Thymus (tissue), 11 donors: ENCODE data around the gene NKAIN2. TPM values are rescaled to one million over a fixed set of nuclear protein-coding genes. Genes with fewer than 3 reads are reported as not detected.
"Not testable (repeated sequence)": the region's sequence is repeated elsewhere in the genome, so short reads cannot be mapped to it uniquely, and the experiment has no call there.

ENCODE experiments used
- DNase-seq, 9 donors: peaks; one replicate each; pipeline ENCODE4 v3.0.0-alpha.2; 2013; ENCODE audit warnings: low spot score in 9 of 9, low read depth in 6 of 9, missing footprints in 1 of 9
- H3K27ac ChIP-seq, 2 donors: one replicate each; pipeline ENCODE4 v1.5.1; 2013; ENCODE audit warnings: control low read depth in 1 of 2, low read depth in 1 of 2, low read length in 1 of 2, mild to moderate bottlenecking in 1 of 2, moderate library complexity in 1 of 2
- H3K27me3 ChIP-seq, 2 donors: one replicate each; pipeline ENCODE4 v1.5.1; 2013; ENCODE audit warnings: low read length in 1 of 2; ENCODE audit not compliant: control insufficient read depth in 2 of 2, insufficient read depth in 1 of 2
- H3K36me3 ChIP-seq, 2 donors: one replicate each; pipeline ENCODE4 v1.5.1; 2013; ENCODE audit warnings: low read length in 1 of 2, mild to moderate bottlenecking in 1 of 2, moderate library complexity in 1 of 2; ENCODE audit not compliant: control insufficient read depth in 2 of 2, insufficient read depth in 2 of 2
- H3K4me1 ChIP-seq, 2 donors: one replicate each; pipeline ENCODE4 v1.5.1; 2013; ENCODE audit warnings: low read length in 2 of 2; ENCODE audit not compliant: control insufficient read depth in 2 of 2, insufficient read depth in 2 of 2
- H3K4me3 ChIP-seq, 2 donors: one replicate each; pipeline ENCODE4 v1.5.1; 2013; ENCODE audit warnings: low read length in 2 of 2, control low read depth in 1 of 2, mild to moderate bottlenecking in 1 of 2
- H3K9me3 ChIP-seq, 2 donors: one replicate each; pipeline ENCODE4 v1.5.1; 2013; ENCODE audit warnings: low read length in 1 of 2, mild to moderate bottlenecking in 1 of 2; ENCODE audit not compliant: control insufficient read depth in 2 of 2, insufficient read depth in 1 of 2
- WGBS: extraction: QIAGEN DNeasy Blood & Tissue Kit; methylation state at CpG from one replicate; pipeline ENCODE4 v1.1.7; 2013; 5-methylcytosine and 5-hydroxymethylcytosine counted together
- polyA plus RNA-seq: library from polyadenylated mRNA; stranded (reverse); fragments of 200-250 nt; gene quantifications from one replicate; pipeline ENCODE4 v1.2.3, GENCODE V29; 2013
- total RNA-seq: library from RNA; stranded (reverse); fragments of 120-200 nt; gene quantifications from one replicate; pipeline ENCODE4 v1.2.4, GENCODE V29; 2013
- donor health status: healthy.

The NKAIN2 gene
- total and polyA plus RNA-seq, 2 donors, result 1.2 to 2.4 TPM

- Histone ChIP-seq H3K9me3 (no peaks in the 10 kb centered on the region), H3K27me3 (no peaks in the 10 kb centered on the region), H3K4me3 (no peak overlapping the region), H3K36me3 (no peaks in the 10 kb centered on the region), H3K27ac (no peak overlapping the region), H3K4me1 (no peaks in the 10 kb centered on the region)
- WGBS, result 94% methylated on average over 2 of the region's 2 CpGs
- no peak for DNase-seq
Observed at GRCh38 chr6:124234801-124235200, 431.1 kb downstream of the NKAIN2 start.

GRCh38 chr6:124237911-124238310 is 434.2 kb downstream of the NKAIN2 start:
- no peaks in the 10 kb centered on the region for H3K27me3 ChIP-seq
- H3K4me3 ChIP-seq, result no peak overlapping the region
- DNase-seq, result no peak
- no peaks in the 10 kb centered on the region for H3K4me1 ChIP-seq
- WGBS, result 96% methylated on average over 3 of the region's 3 CpGs
- H3K36me3 ChIP-seq, result no peaks in the 10 kb centered on the region
- no peaks in the 10 kb centered on the region for H3K9me3 ChIP-seq
- H3K27ac ChIP-seq, result no peak overlapping the region

GRCh38 chr6:124238408-124238807 is 434.7 kb downstream of the NKAIN2 start:
- not testable (repeated sequence) for DNase-seq, H3K36me3 ChIP-seq, H3K4me1 ChIP-seq, H3K9me3 ChIP-seq, H3K4me3 ChIP-seq, H3K27ac ChIP-seq, H3K27me3 ChIP-seq
- WGBS, result 95% methylated on average over 2 of the region's 2 CpGs

GRCh38 chr6:124254941-124255685 is 451.4 kb downstream of the NKAIN2 start:
- Histone ChIP-seq H3K4me1 (no peaks in the 10 kb centered on the region), H3K27ac (no peak overlapping the region), H3K36me3 (no peaks in the 10 kb centered on the region), H3K9me3 (no peaks in the 10 kb centered on the region), H3K27me3 (no peaks in the 10 kb centered on the region), H3K4me3 (no peak overlapping the region)
- no peak for DNase-seq
- WGBS, result 96% methylated on average over 8 of the region's 8 CpGs

GRCh38 chr6:124260337-124260736 is 456.7 kb downstream of the NKAIN2 start:
- H3K27me3 ChIP-seq, result no peaks in the 10 kb centered on the region
- no peaks in the 10 kb centered on the region for H3K36me3 ChIP-seq
- H3K4me3 ChIP-seq, result no peak overlapping the region
- DNase-seq, result no peak
- H3K4me1 ChIP-seq, result no peaks in the 10 kb centered on the region
- H3K9me3 ChIP-seq, result no peaks in the 10 kb centered on the region
- 95% methylated on average over 1 of the region's 1 CpG for whole genome bisulfite sequencing
- H3K27ac ChIP-seq, result no peak overlapping the region

- Histone ChIP-seq H3K36me3 (no peaks in the 10 kb centered on the region), H3K4me1 (no peaks in the 10 kb centered on the region), H3K27me3 (no peaks in the 10 kb centered on the region), H3K9me3 (peaks cover 0 to 4% of the 10 kb centered on the region in 2 donors), H3K27ac (no peak overlapping the region), H3K4me3 (no peak overlapping the region)
- DNase-seq, result no peak
- 97% methylated on average over 3 of the region's 3 CpGs for WGBS
Observed at GRCh38 chr6:124269733-124270132, 466.1 kb downstream of the NKAIN2 start.

- no peaks in the 10 kb centered on the region for H3K36me3 ChIP-seq
- 88% methylated on average over 1 of the region's 1 CpG for WGBS
- no peak overlapping the region for H3K4me3 ChIP-seq
- peaks cover 0 to 4% of the 10 kb centered on the region in 2 donors for H3K9me3 ChIP-seq
- no peaks in the 10 kb centered on the region for H3K27me3 ChIP-seq
- no peak overlapping the region for H3K27ac ChIP-seq
- DNase-seq, result no peak
- H3K4me1 ChIP-seq, result no peaks in the 10 kb centered on the region
Observed at GRCh38 chr6:124273701-124274100, 470.0 kb downstream of the NKAIN2 start.

- 92% methylated on average over 2 of the region's 2 CpGs for WGBS
- DNase-seq, result no peak
Observed at GRCh38 chr6:124282541-124282940, 478.9 kb downstream of the NKAIN2 start.

GRCh38 chr6:124283486-124283885 is 479.8 kb downstream of the NKAIN2 start:
- no peaks in the 10 kb centered on the region for H3K4me1 ChIP-seq
- H3K36me3 ChIP-seq, result no peaks in the 10 kb centered on the region
- H3K27me3 ChIP-seq, result no peaks in the 10 kb centered on the region
- WGBS, result 87% methylated on average over 1 of the region's 1 CpG
- DNase-seq, result no peak
- H3K4me3 ChIP-seq, result no peak overlapping the region
- no peaks in the 10 kb centered on the region for H3K9me3 ChIP-seq
- no peak overlapping the region for H3K27ac ChIP-seq

More at GRCh38 chr6:124282541-124282940, 478.9 kb downstream of the NKAIN2 start:
- no peaks in the 10 kb centered on the region for H3K9me3 ChIP-seq
- H3K27me3 ChIP-seq, result no peaks in the 10 kb centered on the region
- no peak overlapping the region for H3K27ac ChIP-seq
- no peaks in the 10 kb centered on the region for H3K4me1 ChIP-seq
- no peaks in the 10 kb centered on the region for H3K36me3 ChIP-seq
- H3K4me3 ChIP-seq, result no peak overlapping the region
